ENCODE data around the gene APOD. TPM values are rescaled to one million over a fixed set of nuclear protein-coding genes. Genes with fewer than 3 reads are reported as not detected.

APOD gene
- total and polyA plus RNA-seq, 10 of the 15 experiments (the other 5 are each of a cell fraction or from before 2014, with no cell fraction given), result 0.06 to 0.77 (median 0.47) TPM; not detected in 3

GRCh38 chr3:195580744-195581443, 2.8 kb downstream of the APOD start:
- no peak for ATAC-seq

More at GRCh38 chr3:195580744-195581443, 2.8 kb downstream of the APOD start:
- no peaks in the 10 kb centered on the region for H3K9me3 ChIP-seq (replicated peaks; ENCODE audit: control insufficient read depth, insufficient read depth, low read length)
- no peaks in the 10 kb centered on the region for H3K4me1 ChIP-seq (ENCODE audit: control insufficient read depth, insufficient read depth, low read length)
- no peaks in the 10 kb centered on the region for H4K20me1 ChIP-seq (ENCODE audit: control insufficient read depth, insufficient read depth)
- no peak overlapping the region for H3K4me2 ChIP-seq (ENCODE audit: control insufficient read depth, insufficient read depth)
- H3K9ac ChIP-seq (ENCODE audit: control insufficient read depth, insufficient read depth, low read length), result no peak overlapping the region
- in situ Hi-C loops (cut with MboI), result no loop called here
- ChIA-PET POLR2A (interaction anchor here (1.2 kb wide), 1 partner anchor 15 kb away, joined by 4 read pairs; no protein-coding TSS in a partner anchor), RAD21 (ENCODE audit: unreplicated experiment) (no interaction called here), CTCF (interaction anchor here (0.8 to 1.1 kb wide), 2 partner anchors 15 to 127 kb away, joined by 3 read pairs; no protein-coding TSS in a partner anchor), SMC1A (ENCODE audit: uncharacterized antibody, unreplicated experiment) (no interaction called here)
- no peak overlapping the region for H3K4me3 ChIP-seq
- H2AFZ ChIP-seq (ENCODE audit: control insufficient read depth, low read depth, low read length), result no peak overlapping the region
- no peaks in the 10 kb centered on the region for H3K79me2 ChIP-seq (ENCODE audit: control insufficient read depth, insufficient read depth, low read length)
- WGBS (ENCODE audit: insufficient coverage, insufficient replicate concordance, low lambda C conversion rate, missing lambda C conversion rate), result 39% methylated on average over 6 of the region's 6 CpGs
- H3K27me3 ChIP-seq (replicated peaks in 1 of 2; ENCODE audit: control insufficient read depth in 2 of 2, insufficient read depth in 2 of 2, low read length in 1 of 2), result no peaks in the 10 kb centered on the region
- BruUV-seq (replicated peaks), result no TSS peak
- no peaks in the 10 kb centered on the region for H3K36me3 ChIP-seq (ENCODE audit: control insufficient read depth in 2 of 2, insufficient read depth in 2 of 2, low read length in 1 of 2)
- DNase-seq (ENCODE audit: low read depth, low spot score) (no peak), FAIRE-seq (no peak)
- intact Hi-C loops (cut with micrococcal nuclease; ENCODE audit: unreplicated experiment), result no loop called here
- H3K27ac ChIP-seq (ENCODE audit: control insufficient read depth, insufficient read depth), result no peak overlapping the region
- TF ChIP-seq MTA3 (IDR thresholded peaks at IDR 0.05; ENCODE audit: borderline replicate concordance, low read length) (no peak), HDAC2 (IDR thresholded peaks at IDR 0.05) (no peak), NKRF (conservative IDR thresholded peaks at IDR 0.05) (no peak), WRNIP1 (IDR thresholded peaks at IDR 0.05; ENCODE audit: borderline replicate concordance, low read depth, low read length) (no peak), RUNX3 (IDR thresholded peaks at IDR 0.05; ENCODE audit: low read length) (no peak), RAD21 (IDR thresholded peaks at IDR 0.05; ENCODE audit: insufficient read depth, low read depth, low read length) (no peak), NR2F1 (conservative IDR thresholded peaks at IDR 0.05) (no peak), IKZF1 (conservative IDR thresholded peaks at IDR 0.05) (no peak), JUND (IDR thresholded peaks at IDR 0.05; ENCODE audit: low read depth, low read length) (no peak), KLF5 (IDR thresholded peaks at IDR 0.05; ENCODE audit: partially characterized antibody) (no peak)

Data from GM12878 (cell line).